GM04504 (cell line): ENCODE measurements around the gene SETD1B.
A peak's percentile ranks its signal among the peaks of the same experiment; 100 is the strongest.
"Not testable (repeated sequence)": the region's sequence is repeated elsewhere in the genome, so short reads cannot be mapped to it uniquely, and the experiment has no call there.

Experiments
- DNase-seq: peaks from one replicate; pipeline ENCODE4 v3.0.0-alpha.2; 2012; ENCODE audit warnings: low read depth

Gene SETD1B

DNA sequence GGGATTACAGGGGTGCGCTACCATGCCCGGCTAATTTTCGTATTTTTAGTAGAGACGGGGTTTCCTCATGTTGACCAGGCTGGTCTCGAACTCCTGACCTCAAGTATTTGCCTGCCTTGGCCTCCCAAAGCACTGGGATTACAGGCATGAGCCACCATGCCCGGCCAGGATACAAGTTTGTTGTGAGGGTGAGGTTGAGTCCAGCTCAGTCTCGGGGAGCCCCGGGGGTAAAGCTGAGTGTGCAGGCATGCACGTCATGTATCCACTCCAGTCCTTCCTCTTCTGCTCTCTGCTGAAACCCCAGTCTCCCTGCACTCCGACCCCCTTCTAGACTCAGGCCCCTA is 54.5 kb downstream of the SETD1B start:
- DNase-seq: no peak

DNA sequence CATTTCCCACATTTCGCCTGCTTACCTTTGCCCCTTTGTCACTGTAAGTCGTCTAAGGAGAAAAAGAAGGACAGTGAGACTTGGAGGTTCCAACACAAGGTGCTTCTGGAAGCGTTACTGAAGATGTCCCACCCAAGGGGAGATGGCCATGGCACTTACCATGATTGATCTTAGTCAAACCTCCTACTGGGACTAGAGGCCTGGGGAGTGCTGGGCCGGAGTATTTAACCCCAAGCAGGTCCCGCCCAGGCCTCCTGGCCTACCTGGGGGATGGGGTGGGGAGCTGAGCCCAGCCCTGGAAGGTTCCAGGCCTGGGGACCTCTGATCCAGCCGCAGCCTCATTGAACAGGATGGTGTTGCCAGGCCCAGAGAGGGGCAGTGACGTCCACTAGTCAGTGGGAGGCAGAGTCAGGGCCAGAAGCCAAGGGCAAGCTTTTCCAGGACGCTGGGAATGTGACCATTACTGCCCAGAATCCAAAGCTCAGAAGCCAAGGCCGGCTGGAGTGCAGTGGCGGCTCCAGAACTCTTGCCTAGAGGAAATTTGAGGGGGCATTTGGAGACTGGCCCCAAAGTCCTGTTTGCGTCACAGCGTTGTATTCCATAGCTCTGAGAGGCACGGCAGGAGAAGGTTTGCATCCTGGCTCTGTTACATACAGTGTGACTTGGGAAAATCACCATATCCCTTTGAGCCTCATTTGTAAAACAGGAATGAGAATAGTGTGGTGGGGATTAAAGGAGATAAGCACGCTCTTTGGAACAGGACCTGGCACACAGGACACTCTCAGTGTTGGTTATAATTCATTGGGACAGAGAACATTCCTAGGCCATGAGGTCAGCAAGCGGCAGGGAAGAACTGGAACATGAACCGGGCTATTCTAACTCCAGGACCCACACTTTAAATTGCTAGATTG is 55.1 kb downstream of the SETD1B start, which contains the start of gene HPD:
Gene HPD (minus strand): TSS at position 198 of the 911 bp plus-strand sequence. CDS start 36 bp downstream, at position 162.
- DNase-seq: peak; percentile 62

GRCh38 chr12:121860257-121860656 is 56.4 kb downstream of the SETD1B start:
- no peak for DNase-seq

GRCh38 chr12:121860699-121861098 is 56.9 kb downstream of the SETD1B start:
- not testable (repeated sequence) for DNase-seq

- DNase-seq: no peak
Measured at GRCh38 chr12:121861636-121862254, 57.9 kb downstream of the SETD1B start.

GRCh38 chr12:121866331-121866730 is 62.5 kb downstream of the SETD1B start:
- no peak for DNase-seq

GRCh38 chr12:121869229-121869628 is 65.4 kb downstream of the SETD1B start:
- DNase-seq: not testable (repeated sequence)

GRCh38 chr12:121871467-121871866 is 67.7 kb downstream of the SETD1B start:
- no peak for DNase-seq

DNA sequence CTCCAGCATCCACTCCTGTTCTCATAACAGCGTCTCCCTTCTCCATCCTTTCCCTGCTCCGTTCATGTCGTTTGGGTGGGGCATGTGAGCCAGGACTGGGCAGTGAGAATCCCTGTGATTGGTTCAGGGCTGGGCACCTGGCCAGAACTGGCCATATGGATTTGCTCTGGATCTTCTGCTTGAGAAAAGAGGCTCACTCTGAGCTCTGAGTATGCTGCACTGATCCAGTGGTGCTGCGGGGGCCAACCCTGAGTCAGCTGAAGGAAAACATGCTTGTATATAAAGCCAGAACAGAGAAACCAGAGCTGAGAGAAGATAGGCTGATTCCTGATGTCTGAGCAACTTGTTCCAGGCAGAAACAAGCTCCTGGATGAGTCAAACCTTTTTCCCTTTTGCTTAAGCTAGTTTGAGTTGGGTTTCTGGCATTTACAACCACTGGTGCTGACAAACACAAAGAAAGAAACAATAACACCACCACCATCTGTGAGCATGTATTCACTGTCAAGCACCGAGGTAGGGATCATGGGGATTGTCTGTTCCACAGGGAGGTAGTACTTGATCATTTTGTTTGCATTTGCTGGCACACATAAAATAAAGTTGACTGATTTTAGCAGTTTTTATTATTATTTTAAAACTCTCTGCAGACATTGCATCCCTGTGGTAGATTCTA is 68.9 kb downstream of the SETD1B start:
- peak; percentile 85 for DNase-seq

GRCh38 chr12:121873216-121873569 is 69.4 kb downstream of the SETD1B start:
- DNase-seq: no peak

DNA sequence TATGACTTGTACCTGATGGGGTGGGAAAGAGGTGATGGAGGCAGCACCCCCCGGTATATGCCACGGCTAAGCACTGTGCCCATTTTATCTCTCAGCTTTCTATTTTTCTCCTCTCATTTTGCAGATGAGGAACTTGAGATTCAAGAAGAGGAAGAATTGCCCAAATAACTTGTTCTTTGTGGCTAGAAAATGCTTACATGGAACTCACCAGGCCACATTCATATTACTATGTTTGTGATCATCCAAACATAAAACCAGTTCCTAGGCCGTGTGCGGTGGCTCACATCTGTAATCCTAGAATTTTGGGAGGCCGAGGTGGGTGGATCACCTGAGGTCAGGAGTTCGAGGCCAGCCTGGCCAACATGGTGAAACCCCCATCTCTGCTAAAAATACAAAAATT is 70.3 kb downstream of the SETD1B start:
- no peak for DNase-seq

DNA sequence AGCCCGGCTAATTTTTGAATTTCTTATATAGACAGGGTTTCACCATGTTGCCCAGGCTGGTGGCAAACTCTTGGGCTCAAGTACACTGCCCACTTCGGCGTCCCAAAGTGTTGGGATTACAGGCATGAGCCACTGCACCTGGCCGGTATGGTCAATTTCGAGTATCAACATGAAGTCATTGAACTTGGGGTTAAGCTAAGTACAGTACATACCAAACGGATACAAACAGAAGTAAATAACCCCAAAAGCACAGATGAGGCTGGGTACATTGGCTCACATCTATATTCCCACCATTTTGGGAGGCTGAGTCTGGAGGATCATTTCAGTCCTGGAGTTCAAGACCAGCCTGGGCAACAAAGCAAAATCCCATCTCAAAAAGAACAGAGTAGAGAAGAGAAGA is 71.8 kb downstream of the SETD1B start:
- no peak for DNase-seq

DNA sequence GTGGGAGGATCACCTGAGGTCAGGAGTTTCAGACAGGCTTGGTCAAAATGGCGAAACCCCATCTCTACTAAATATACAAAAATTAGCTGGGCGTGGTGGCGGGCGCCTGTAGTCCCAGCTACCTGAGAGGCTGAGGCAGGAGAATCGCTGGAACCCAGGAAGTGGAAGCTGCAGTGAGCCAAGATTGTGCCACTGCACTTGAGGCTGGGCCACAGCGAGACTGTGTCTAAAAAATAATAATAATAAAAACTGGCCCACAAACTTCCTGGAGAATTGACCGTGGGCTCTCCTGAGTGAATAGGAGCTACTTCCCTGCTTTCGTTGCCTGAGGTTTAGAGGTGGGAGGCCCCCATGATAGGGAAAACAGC is 72.3 kb downstream of the SETD1B start:
- not testable (repeated sequence) for DNase-seq
